Ovary (tissue), 3 donors: Measurements from ENCODE around the gene DMRTB1.

Experiments
- CTCF ChIP-seq, 3 donors: fragments of 450-650 bp in 2 of 3; fragments of 200-600 bp in 1 of 3; IDR thresholded peaks; one replicate each; pipeline versions ENCODE4 v1.5.1 to v1.8.0; 2016 to 2022; ENCODE audit warnings: antibody characterized with exemption in 3 of 3, mild to moderate bottlenecking in 1 of 3
- EP300 ChIP-seq: sonication (generic); formaldehyde crosslinking; IDR thresholded peaks from one replicate; pipeline ENCODE4 v1.6.1; 2017; ENCODE audit warnings: antibody characterized with exemption
- POLR2A ChIP-seq: fragments of 450-650 bp; IDR thresholded peaks from one replicate; pipeline ENCODE4 v1.6.1; 2017; ENCODE audit warnings: antibody characterized with exemption, mild to moderate bottlenecking, moderate library complexity
- donor health status: DM: no; HTN: no; CAD: no.

GRCh38 chr1:53447413-53447812 is 11.8 kb upstream of the DMRTB1 start:
- TF ChIP-seq CTCF (IDR thresholded peaks at IDR 0.05) (no peak), POLR2A (no peak), EP300 (no peak)
